ENCODE data around the gene ADRA2A. TPM values are rescaled to one million over a fixed set of nuclear protein-coding genes. Genes with fewer than 3 reads are reported as not detected.

ADRA2A gene
- total RNA-seq, 4 donors from 2014 or later: 2.9 to 9.7 (median 5.3) TPM

- no peak overlapping the region for H3K4me3 ChIP-seq (ENCODE audit: low read depth, poor library complexity, severe bottlenecking)
- 78% methylated on average over 6 of the region's 6 CpGs for WGBS, 2 donors
- intact Hi-C loops (cut with DNase I; ENCODE audit: low total_unique reads): no loop called here
- DNase-seq (ENCODE audit: low spot score in 2 of 2): peak in 1 of 2 donors; percentile 78
- no peak for TF ChIP-seq POLR2A (IDR thresholded peaks at IDR 0.05)
- no peak for TF ChIP-seq CTCF (IDR thresholded peaks at IDR 0.05)
Measured at GRCh38 chr10:111085690-111086353, 9.0 kb downstream of the ADRA2A start.

- no peak for TF ChIP-seq POLR2A (IDR thresholded peaks at IDR 0.05)
- TF ChIP-seq CTCF (IDR thresholded peaks at IDR 0.05): no peak
- no peak overlapping the region for H3K4me3 ChIP-seq (ENCODE audit: low read depth, poor library complexity, severe bottlenecking)
- intact Hi-C loops (cut with DNase I; ENCODE audit: low total_unique reads): no loop called here
- peak in 1 of 2 donors; percentile 21 for DNase-seq (ENCODE audit: low spot score in 2 of 2)
- 57 to 59% methylated on average over 3 of the region's 3 CpGs for WGBS, 2 donors
Measured at GRCh38 chr10:111086574-111086973, 9.7 kb downstream of the ADRA2A start.

- H3K4me3 ChIP-seq (ENCODE audit: low read depth, poor library complexity, severe bottlenecking): no peak overlapping the region
- intact Hi-C loops (cut with DNase I; ENCODE audit: low total_unique reads): no loop called here
- no peak for TF ChIP-seq POLR2A (IDR thresholded peaks at IDR 0.05)
- no peak for TF ChIP-seq CTCF (IDR thresholded peaks at IDR 0.05)
- WGBS, 2 donors: 90 to 91% methylated on average over 11 of the region's 11 CpGs
- DNase-seq (ENCODE audit: low spot score in 2 of 2): peak in 1 of 2 donors; percentile 58
Measured at GRCh38 chr10:111087331-111087756, 10.5 kb downstream of the ADRA2A start.

GRCh38 chr10:111087968-111088505 is 11.2 kb downstream of the ADRA2A start:
- TF ChIP-seq CTCF (IDR thresholded peaks at IDR 0.05) (no peak), POLR2A (IDR thresholded peaks at IDR 0.05) (no peak)
- intact Hi-C loops (cut with DNase I; ENCODE audit: low total_unique reads): no loop called here
- H3K4me3 ChIP-seq (ENCODE audit: low read depth, poor library complexity, severe bottlenecking): no peak overlapping the region
- WGBS, 2 donors: 79 to 81% methylated on average over 4 of the region's 4 CpGs
- peak in 1 of 2 donors; percentile 54 for DNase-seq (ENCODE audit: low spot score in 2 of 2)

- WGBS, 2 donors: 91 to 100% methylated on average over 3 of the region's 3 CpGs
- no peak overlapping the region for H3K4me3 ChIP-seq (ENCODE audit: low read depth, poor library complexity, severe bottlenecking)
- TF ChIP-seq POLR2A (IDR thresholded peaks at IDR 0.05) (no peak), CTCF (IDR thresholded peaks at IDR 0.05) (no peak)
- intact Hi-C loops (cut with DNase I; ENCODE audit: low total_unique reads): no loop called here
- DNase-seq (ENCODE audit: low spot score in 2 of 2): peak in 1 of 2 donors; percentile 10
Measured at GRCh38 chr10:111089293-111089692, 12.5 kb downstream of the ADRA2A start.
